Subcutaneous adipose tissue (tissue), 4 donors: Measurements from ENCODE around the gene MDH2. TPM values are rescaled to one million over a fixed set of nuclear protein-coding genes. Genes with fewer than 3 reads are reported as not detected.

Experiments used
- total RNA-seq, 4 donors: library from RNA; depleted of rRNA; stranded (reverse); fragments of >200 nt; gene quantifications; one replicate each; pipeline ENCODE4 v1.1.0, GENCODE V29; 2016
- TF ChIP-seq, protein P1 (sequence below): fragments of 450-650 bp; IDR thresholded peaks from one replicate; pipeline ENCODE4 v1.5.1; 2016; ENCODE audit warnings: low read depth, mild to moderate bottlenecking, control low read depth, antibody characterized with exemption, moderate library complexity

Gene MDH2
- total RNA-seq, 4 donors from 2014 or later, result 45.0 to 97.2 (median 63.6) TPM

DNA sequence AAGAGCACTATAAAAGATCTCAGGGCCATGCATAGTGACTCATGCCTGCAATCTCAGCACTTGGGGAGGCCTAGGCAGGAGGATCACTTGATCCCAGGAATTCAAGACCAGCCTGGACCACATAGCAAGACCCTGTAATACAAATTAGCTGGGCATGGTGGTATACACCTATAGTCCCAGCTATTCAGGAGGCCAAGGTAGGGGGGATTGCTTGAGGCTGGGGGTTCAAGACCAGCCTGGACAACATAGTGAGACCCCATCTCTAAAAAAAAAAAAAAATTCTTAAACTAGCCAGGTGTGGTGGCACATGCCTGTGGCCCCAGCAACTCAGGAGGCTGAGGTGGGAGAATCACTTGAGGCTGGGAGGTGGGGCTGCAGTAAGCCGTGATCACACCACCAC lies 15.9 kb upstream of the MDH2 start:
- TF ChIP-seq, protein P1, sequence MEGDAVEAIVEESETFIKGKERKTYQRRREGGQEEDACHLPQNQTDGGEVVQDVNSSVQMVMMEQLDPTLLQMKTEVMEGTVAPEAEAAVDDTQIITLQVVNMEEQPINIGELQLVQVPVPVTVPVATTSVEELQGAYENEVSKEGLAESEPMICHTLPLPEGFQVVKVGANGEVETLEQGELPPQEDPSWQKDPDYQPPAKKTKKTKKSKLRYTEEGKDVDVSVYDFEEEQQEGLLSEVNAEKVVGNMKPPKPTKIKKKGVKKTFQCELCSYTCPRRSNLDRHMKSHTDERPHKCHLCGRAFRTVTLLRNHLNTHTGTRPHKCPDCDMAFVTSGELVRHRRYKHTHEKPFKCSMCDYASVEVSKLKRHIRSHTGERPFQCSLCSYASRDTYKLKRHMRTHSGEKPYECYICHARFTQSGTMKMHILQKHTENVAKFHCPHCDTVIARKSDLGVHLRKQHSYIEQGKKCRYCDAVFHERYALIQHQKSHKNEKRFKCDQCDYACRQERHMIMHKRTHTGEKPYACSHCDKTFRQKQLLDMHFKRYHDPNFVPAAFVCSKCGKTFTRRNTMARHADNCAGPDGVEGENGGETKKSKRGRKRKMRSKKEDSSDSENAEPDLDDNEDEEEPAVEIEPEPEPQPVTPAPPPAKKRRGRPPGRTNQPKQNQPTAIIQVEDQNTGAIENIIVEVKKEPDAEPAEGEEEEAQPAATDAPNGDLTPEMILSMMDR, result no peak

DNA sequence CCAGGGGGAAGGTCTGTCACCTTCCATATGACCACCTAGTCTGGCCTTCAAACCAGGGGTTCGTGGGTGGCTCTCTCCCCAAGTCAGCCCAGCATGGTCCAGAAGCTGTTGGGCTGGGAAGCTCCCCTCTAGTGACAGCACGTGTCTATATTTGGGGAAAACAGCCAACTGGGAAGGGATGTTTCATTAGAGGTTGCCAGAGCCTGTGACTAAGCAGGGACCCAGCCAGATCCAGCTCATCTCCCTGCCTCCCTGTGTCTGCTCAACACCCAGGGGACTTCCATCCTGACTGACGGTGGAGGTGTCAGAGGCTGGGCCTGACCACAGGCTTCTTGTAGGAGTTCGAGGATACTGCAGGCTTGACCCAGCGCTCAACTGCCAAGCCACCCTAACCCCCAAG lies 10.6 kb upstream of the MDH2 start:
- TF ChIP-seq, protein P1, result no peak

DNA sequence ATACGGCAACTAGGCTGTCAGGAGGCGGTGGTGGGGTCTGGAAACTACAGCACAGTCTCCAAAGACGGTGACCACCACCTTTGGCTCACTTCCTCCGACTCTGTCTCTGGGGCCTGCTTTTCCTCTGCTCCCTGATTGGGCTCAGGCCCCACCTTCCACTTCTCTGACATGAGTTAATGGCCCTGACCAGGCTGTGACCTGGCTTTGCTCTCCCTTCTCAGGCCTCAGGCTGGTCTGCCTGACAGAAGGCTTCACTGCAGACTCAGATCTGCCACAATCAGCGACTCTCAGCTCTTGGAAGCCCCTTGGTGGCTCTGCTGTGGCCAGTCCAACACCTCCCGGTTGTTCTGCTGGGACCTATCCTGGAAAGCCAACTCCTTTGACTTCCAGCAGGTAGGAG lies 7.8 kb upstream of the MDH2 start:
- TF ChIP-seq, protein P1, result no peak

DNA sequence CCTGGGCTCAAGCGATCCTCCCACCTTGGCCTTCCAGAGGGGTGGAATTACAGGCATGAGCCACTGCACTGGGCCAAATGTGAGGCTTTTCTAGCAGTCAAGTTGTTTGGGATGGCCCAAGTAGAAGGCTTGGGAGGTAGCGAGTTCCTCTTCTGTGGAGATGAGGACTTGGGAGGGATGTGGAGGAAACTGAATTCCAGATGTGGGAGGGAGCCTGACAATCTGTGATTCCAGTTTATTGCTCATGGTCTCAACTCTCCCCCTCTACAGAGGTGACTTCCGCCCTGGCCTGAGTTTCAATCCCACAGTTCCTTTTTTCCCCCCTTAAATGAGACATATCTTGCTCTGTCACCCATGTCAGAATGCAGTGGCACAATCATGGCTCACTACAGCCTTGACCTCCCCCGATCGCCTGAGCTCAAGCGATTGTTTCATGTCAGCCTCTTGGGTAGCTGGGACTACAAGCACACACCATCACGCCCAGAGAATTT lies 3.5 kb upstream of the MDH2 start:
- TF ChIP-seq, protein P1, result no peak

DNA sequence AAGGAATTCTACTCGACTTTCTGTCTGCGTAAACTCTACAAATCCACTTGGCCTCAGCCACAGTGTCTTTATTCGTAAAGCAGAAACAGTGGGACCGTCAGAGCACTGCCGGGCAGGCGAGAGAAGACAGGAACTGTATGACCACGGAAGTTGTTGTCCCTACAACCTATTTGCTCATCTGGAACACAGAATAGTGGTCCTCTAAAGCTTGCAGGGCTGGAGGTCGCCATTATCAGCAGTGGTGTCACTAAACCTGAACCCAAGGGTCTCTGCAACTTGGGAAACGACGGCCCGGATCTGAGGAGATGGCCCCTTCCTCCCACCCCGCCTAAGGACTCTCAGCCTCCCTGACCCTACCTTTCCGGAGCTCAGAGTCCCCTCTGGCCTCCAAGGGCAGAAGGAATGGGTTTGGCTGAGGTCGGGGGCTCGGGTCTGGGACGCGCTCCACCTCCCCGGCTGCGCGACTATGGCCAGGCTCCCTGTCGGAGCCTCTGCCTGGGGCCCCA lies 548 bp upstream of the MDH2 start:
- TF ChIP-seq, protein P1, result no peak

DNA sequence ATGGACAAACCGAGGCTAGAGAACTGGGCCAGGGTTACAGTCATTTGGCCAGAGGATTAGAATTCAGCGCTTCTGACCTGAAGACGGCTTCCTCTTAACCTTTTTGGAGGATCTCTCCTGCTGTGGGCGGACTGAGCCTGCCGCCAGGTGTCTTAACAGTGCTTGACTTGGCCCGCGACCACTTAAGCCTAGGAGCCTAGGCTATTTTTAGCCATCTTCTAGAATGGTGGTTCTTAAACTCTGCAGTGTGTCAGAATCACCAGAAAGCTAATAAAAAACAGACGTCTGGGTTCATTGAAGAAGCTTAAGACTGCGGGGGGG lies 722 bp downstream of the MDH2 start:
- TF ChIP-seq, protein P1, result no peak

DNA sequence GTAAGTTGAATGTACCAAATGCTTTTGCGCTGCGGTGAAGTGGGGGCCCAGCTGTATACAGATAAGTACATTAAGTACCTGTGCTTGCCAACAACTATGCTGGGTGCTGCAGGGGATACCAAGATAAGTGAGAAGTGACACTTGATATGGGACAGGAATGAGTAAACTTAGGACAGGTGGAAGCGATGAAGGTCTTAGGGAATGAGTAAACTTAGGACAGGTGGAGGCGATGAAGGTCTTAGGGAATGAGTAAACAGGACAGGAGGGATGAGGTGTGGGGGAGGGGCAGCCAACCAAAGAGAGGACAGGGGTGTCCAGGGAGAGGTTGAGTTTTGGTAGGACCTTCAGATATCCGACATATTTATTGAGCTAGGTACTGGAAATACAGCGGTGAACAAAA lies 1.4 kb downstream of the MDH2 start:
- TF ChIP-seq, protein P1, result no peak
